AG04450 (cell line): ENCODE measurements around the gene DCAF8. TPM values are rescaled to one million over a fixed set of nuclear protein-coding genes. Genes with fewer than 3 reads are reported as not detected.

Experiments
- CTCF ChIA-PET: fragments of 300-600, 350-600 bp; formaldehyde crosslinking; extraction: SDS; loops from one replicate; lab custom pipeline; 2022; ENCODE audit warnings: antibody characterized with exemption, inconsistent platforms; lab: Charles Lee
- POLR2A ChIA-PET: fragments of 350-600 bp; formaldehyde crosslinking; extraction: SDS; loops from one replicate; lab custom pipeline; 2021; ENCODE audit warnings: antibody characterized with exemption, inconsistent platforms; lab: Yijun Ruan, JAX
- DNase-seq: peaks from one replicate; pipeline ENCODE4 v3.0.0-alpha.2; 2011; ENCODE audit warnings: low read depth, low spot score
- H3K27ac ChIP-seq: one replicate; pipeline ENCODE4 v1.5.1; 2012; ENCODE audit warnings: low read depth, low read length, control low read depth
- H3K27me3 ChIP-seq: one replicate; pipeline ENCODE4 v1.6.0; 2012; ENCODE audit warnings: low read length; ENCODE audit not compliant: control insufficient read depth, insufficient read depth
- H3K4me3 ChIP-seq: 2 replicates; pipeline ENCODE4 v1.5.1; 2011; ENCODE audit warnings: mild to moderate bottlenecking, low read depth, low read length, control low read depth
- H3K9me3 ChIP-seq: 2 replicates; pipeline ENCODE4 v1.5.1; 2012; ENCODE audit warnings: low read length; ENCODE audit not compliant: control insufficient read depth, insufficient read depth
- CTCF ChIP-seq: IDR thresholded peaks from 2 replicates; pipeline ENCODE4 v1.5.1; 2011; ENCODE audit warnings: low read depth, low read length, control low read depth, inconsistent platforms
- polyA plus RNA-seq: library from polyadenylated mRNA; depleted of rRNA; stranded (reverse); fragments of >200 nt; gene quantifications from 2 replicates; pipeline ENCODE4 v1.2.3, GENCODE V29; 2011

Gene DCAF8
- polyA plus RNA-seq, 1 experiment: 108 TPM

- ChIA-PET POLR2A (no interaction called here), CTCF (interaction anchor here (1.0 to 5.7 kb wide), 11 partner anchors 8 to 198 kb away, joined by 3 to 60 read pairs (median 5); partner anchors contain the start of gene DCAF8)
- Histone ChIP-seq H3K4me3 (no peak overlapping the region), H3K27me3 (no peaks in the 10 kb centered on the region), H3K27ac (no peak overlapping the region), H3K9me3 (no peaks in the 10 kb centered on the region)
- no peak for DNase-seq
- no peak for TF ChIP-seq CTCF
Measured at GRCh38 chr1:160244209-160244608, 18.1 kb downstream of the DCAF8 start.

- ChIA-PET CTCF (interaction anchor here (0.7 to 5.7 kb wide), 12 partner anchors 8 to 197 kb away, joined by 3 to 60 read pairs (median 5); partner anchors contain the start of gene DCAF8), POLR2A (no interaction called here)
- no peak overlapping the region for H3K27ac ChIP-seq
- H3K4me3 ChIP-seq: no peak overlapping the region
- TF ChIP-seq CTCF: no peak
- H3K27me3 ChIP-seq: no peaks in the 10 kb centered on the region
- DNase-seq: no peak
- no peaks in the 10 kb centered on the region for H3K9me3 ChIP-seq
Measured at GRCh38 chr1:160243767-160244166, 18.6 kb downstream of the DCAF8 start.

GRCh38 chr1:160239582-160240299 is 22.6 kb downstream of the DCAF8 start:
- Histone ChIP-seq H3K27me3 (no peaks in the 10 kb centered on the region), H3K9me3 (no peaks in the 10 kb centered on the region), H3K27ac (no peak overlapping the region), H3K4me3 (no peak overlapping the region)
- no peak for TF ChIP-seq CTCF
- ChIA-PET CTCF (interaction anchor here (0.6 to 4.4 kb wide), 8 partner anchors 11 to 139 kb away, joined by 3 to 60 read pairs (median 8); no protein-coding TSS in a partner anchor), POLR2A (no interaction called here)
- DNase-seq: no peak

- no peak for TF ChIP-seq CTCF
- H3K9me3 ChIP-seq: no peaks in the 10 kb centered on the region
- H3K27me3 ChIP-seq: no peaks in the 10 kb centered on the region
- POLR2A ChIA-PET: no interaction called here
- no peak overlapping the region for H3K4me3 ChIP-seq
- no peak overlapping the region for H3K27ac ChIP-seq
- CTCF ChIA-PET: interaction anchor here (0.8 to 2.2 kb wide), 5 partner anchors 9 to 53 kb away, joined by 3 to 10 read pairs (median 8); no protein-coding TSS in a partner anchor
- no peak for DNase-seq
Measured at GRCh38 chr1:160238408-160238807, 23.9 kb downstream of the DCAF8 start.

GRCh38 chr1:160237558-160237957 is 24.8 kb downstream of the DCAF8 start:
- Histone ChIP-seq H3K27me3 (no peaks in the 10 kb centered on the region), H3K27ac (no peak overlapping the region), H3K9me3 (no peaks in the 10 kb centered on the region), H3K4me3 (no peak overlapping the region)
- POLR2A ChIA-PET: no interaction called here
- CTCF ChIA-PET: interaction anchor here (0.8 to 2.2 kb wide), 3 partner anchors 8 to 54 kb away, joined by 3 to 9 read pairs (median 8); no protein-coding TSS in a partner anchor
- DNase-seq: no peak
- no peak for TF ChIP-seq CTCF
